ENCODE measurements around the gene ABHD10. TPM values are rescaled to one million over a fixed set of nuclear protein-coding genes. Genes with fewer than 3 reads are reported as not detected.
A peak's percentile ranks its signal among the peaks of the same experiment; 100 is the strongest.

ABHD10 gene
- total RNA-seq, 1 experiment from 2014 or later: 41.8 TPM

GRCh38 chr3:111999484-112000324 lies 20.9 kb downstream of the ABHD10 start:
- ChIA-PET CTCF (interaction anchor here (1.5 kb wide), 1 partner anchor 11 kb away, joined by 4 read pairs; no protein-coding TSS in a partner anchor), POLR2A (no interaction called here)
- TF ChIP-seq, protein P1, sequence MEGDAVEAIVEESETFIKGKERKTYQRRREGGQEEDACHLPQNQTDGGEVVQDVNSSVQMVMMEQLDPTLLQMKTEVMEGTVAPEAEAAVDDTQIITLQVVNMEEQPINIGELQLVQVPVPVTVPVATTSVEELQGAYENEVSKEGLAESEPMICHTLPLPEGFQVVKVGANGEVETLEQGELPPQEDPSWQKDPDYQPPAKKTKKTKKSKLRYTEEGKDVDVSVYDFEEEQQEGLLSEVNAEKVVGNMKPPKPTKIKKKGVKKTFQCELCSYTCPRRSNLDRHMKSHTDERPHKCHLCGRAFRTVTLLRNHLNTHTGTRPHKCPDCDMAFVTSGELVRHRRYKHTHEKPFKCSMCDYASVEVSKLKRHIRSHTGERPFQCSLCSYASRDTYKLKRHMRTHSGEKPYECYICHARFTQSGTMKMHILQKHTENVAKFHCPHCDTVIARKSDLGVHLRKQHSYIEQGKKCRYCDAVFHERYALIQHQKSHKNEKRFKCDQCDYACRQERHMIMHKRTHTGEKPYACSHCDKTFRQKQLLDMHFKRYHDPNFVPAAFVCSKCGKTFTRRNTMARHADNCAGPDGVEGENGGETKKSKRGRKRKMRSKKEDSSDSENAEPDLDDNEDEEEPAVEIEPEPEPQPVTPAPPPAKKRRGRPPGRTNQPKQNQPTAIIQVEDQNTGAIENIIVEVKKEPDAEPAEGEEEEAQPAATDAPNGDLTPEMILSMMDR (IDR thresholded peaks at IDR 0.05; ENCODE audit: insufficient read depth in 1 of 2, low read depth in 1 of 2, low read length in 1 of 2, severe bottlenecking in 1 of 2, unreplicated experiment in 1 of 2): no peak
- Histone ChIP-seq H3K4me1 (peaks cover 5% of the 10 kb centered on the region), H3K4me3 (ENCODE audit: low read depth, low read length) (no peak overlapping the region; the same call in 1 of the 2 replicates), H3K27me3 (replicated peaks; ENCODE audit: control insufficient read depth, insufficient read depth, low read length) (no peaks in the 10 kb centered on the region), H3K36me3 (ENCODE audit: control insufficient read depth, insufficient read depth, low read length) (no peaks in the 10 kb centered on the region), H3K9me3 (no peaks in the 10 kb centered on the region)
- H3K36me3 Mint-ChIP-seq (ENCODE audit: insufficient read depth, unreplicated experiment): peaks cover 11% of the 10 kb centered on the region
- no peak for DNase-seq
- intact Hi-C loops (cut with micrococcal nuclease; ENCODE audit: unreplicated experiment): no loop called here
- peak overlapping the region; percentile 60 for H3K4me3 Mint-ChIP-seq (ENCODE audit: unreplicated experiment)
- H3K9me3 Mint-ChIP-seq (ENCODE audit: unreplicated experiment): no peaks in the 10 kb centered on the region
- no peaks in the 10 kb centered on the region for H3K27me3 Mint-ChIP-seq (ENCODE audit: insufficient read depth, unreplicated experiment)
- BruUV-seq (replicated peaks): no TSS peak
- H3K4me1 Mint-ChIP-seq (ENCODE audit: low read depth, unreplicated experiment): peaks cover 27% of the 10 kb centered on the region
- H3K27ac Mint-ChIP-seq (ENCODE audit: unreplicated experiment): no peak overlapping the region

GRCh38 chr3:112000367-112000771 lies 21.5 kb downstream of the ABHD10 start:
- no peaks in the 10 kb centered on the region for H3K36me3 ChIP-seq (ENCODE audit: control insufficient read depth, insufficient read depth, low read length)
- intact Hi-C loops (cut with micrococcal nuclease; ENCODE audit: unreplicated experiment): no loop called here
- H3K9me3 ChIP-seq: no peaks in the 10 kb centered on the region
- BruUV-seq (replicated peaks): no TSS peak
- H3K36me3 Mint-ChIP-seq (ENCODE audit: insufficient read depth, unreplicated experiment): peaks cover 9% of the 10 kb centered on the region
- ChIA-PET POLR2A (no interaction called here), CTCF (interaction anchor here (1.5 to 2.9 kb wide), 2 partner anchors 11 to 13 kb away, joined by 4 to 16 read pairs; no protein-coding TSS in a partner anchor)
- H3K4me1 Mint-ChIP-seq (ENCODE audit: low read depth, unreplicated experiment): peaks cover 31% of the 10 kb centered on the region
- no peaks in the 10 kb centered on the region for H3K9me3 Mint-ChIP-seq (ENCODE audit: unreplicated experiment)
- no peaks in the 10 kb centered on the region for H3K27me3 ChIP-seq (replicated peaks; ENCODE audit: control insufficient read depth, insufficient read depth, low read length)
- H3K27me3 Mint-ChIP-seq (ENCODE audit: insufficient read depth, unreplicated experiment): no peaks in the 10 kb centered on the region
- DNase-seq: no peak
- peaks cover 9% of the 10 kb centered on the region for H3K4me1 ChIP-seq
- TF ChIP-seq, protein P1 (IDR thresholded peaks at IDR 0.05; ENCODE audit: insufficient read depth in 1 of 2, low read depth in 1 of 2, low read length in 1 of 2, severe bottlenecking in 1 of 2, unreplicated experiment in 1 of 2): no peak
- no peak overlapping the region for H3K4me3 ChIP-seq (ENCODE audit: low read depth, low read length)
- no peak overlapping the region for H3K27ac Mint-ChIP-seq (ENCODE audit: unreplicated experiment)
- no peak overlapping the region for H3K4me3 Mint-ChIP-seq (ENCODE audit: unreplicated experiment)

GRCh38 chr3:112000966-112001365 lies 22.1 kb downstream of the ABHD10 start:
- Mint-ChIP-seq H3K4me3 (ENCODE audit: unreplicated experiment) (no peak overlapping the region), H3K36me3 (ENCODE audit: insufficient read depth, unreplicated experiment) (peaks cover 5% of the 10 kb centered on the region), H3K27ac (ENCODE audit: unreplicated experiment) (no peak overlapping the region), H3K27me3 (ENCODE audit: insufficient read depth, unreplicated experiment) (no peaks in the 10 kb centered on the region), H3K4me1 (ENCODE audit: low read depth, unreplicated experiment) (peaks cover 31% of the 10 kb centered on the region), H3K9me3 (ENCODE audit: unreplicated experiment) (no peaks in the 10 kb centered on the region)
- DNase-seq: no peak
- Histone ChIP-seq H3K36me3 (ENCODE audit: control insufficient read depth, insufficient read depth, low read length) (no peaks in the 10 kb centered on the region), H3K4me1 (peaks cover 9% of the 10 kb centered on the region), H3K9me3 (no peaks in the 10 kb centered on the region), H3K27me3 (replicated peaks; ENCODE audit: control insufficient read depth, insufficient read depth, low read length) (no peaks in the 10 kb centered on the region), H3K4me3 (ENCODE audit: low read depth, low read length) (no peak overlapping the region)
- TF ChIP-seq, protein P1 (IDR thresholded peaks at IDR 0.05; ENCODE audit: insufficient read depth in 1 of 2, low read depth in 1 of 2, low read length in 1 of 2, severe bottlenecking in 1 of 2, unreplicated experiment in 1 of 2): no peak
- POLR2A ChIA-PET: no interaction called here
- no TSS peak for BruUV-seq (replicated peaks)
- intact Hi-C loops (cut with micrococcal nuclease; ENCODE audit: unreplicated experiment): no loop called here
- CTCF ChIA-PET: interaction anchor here (2.9 kb wide), 1 partner anchor 13 kb away, joined by 16 read pairs; no protein-coding TSS in a partner anchor

All from Caco-2 (cell line).